T-cell (primary cell): ENCODE data around the gene LTB4R. TPM values are rescaled to one million over a fixed set of nuclear protein-coding genes. Genes with fewer than 3 reads are reported as not detected.

Experiments used
- ATAC-seq, 4 experiments: fragments of 200-7000 bp in 3 of 4; fragments of 150-1000 bp in 1 of 4; cut with Tn5 transposase; replicated peaks in 1 of 4; 1 replicate in 3 of 4; 2 replicates in 1 of 4; pipeline ENCODE4 v1.10.0; 2021; ENCODE audit warnings: moderate library complexity in 3 of 4, mild to moderate bottlenecking in 2 of 4, moderate number of reproducible peaks in 1 of 4
- CTCF ChIA-PET, 2 donors: fragments of 300-600 bp; sonication (Branson Sonifier 250); formaldehyde crosslinking; loops; one replicate each; lab custom pipeline; 2022; ENCODE audit warnings: antibody characterized with exemption in 2 of 2; lab: Charles Lee
- POLR2A ChIA-PET, 2 donors: fragments of 300-600 bp; sonication (Branson Sonifier 250); formaldehyde crosslinking; loops; one replicate each; lab custom pipeline; 2022; ENCODE audit warnings: antibody characterized with exemption in 2 of 2; lab: Charles Lee
- DNase-seq, 35 experiments: peaks; one replicate each; pipeline versions ENCODE4 v3.0.0 to v3.0.0-alpha.2; 2013 to 2023
- H3K27ac ChIP-seq: one replicate; pipeline ENCODE4 v1.5.1; 2013; ENCODE audit warnings: low read length
- H3K27me3 ChIP-seq, 2 experiments: replicated peaks in 1 of 2; 1 replicate in 1 of 2; 2 replicates in 1 of 2; pipeline versions ENCODE4 v1.6.1 to v1.7.0; 2013; ENCODE audit warnings: low read length in 1 of 2, mixed read lengths in 1 of 2; ENCODE audit not compliant: control insufficient read depth in 2 of 2, insufficient read depth in 2 of 2; ENCODE audit errors: extremely low read depth in 1 of 2
- H3K36me3 ChIP-seq, 2 donors: 1 replicate in 1 of 2; 2 replicates in 1 of 2; pipeline versions ENCODE4 v1.6.1 to v1.7.0; 2013; ENCODE audit warnings: low read length in 1 of 2; ENCODE audit not compliant: control insufficient read depth in 2 of 2, insufficient read depth in 1 of 2; ENCODE audit errors: extremely low read depth in 1 of 2
- H3K4me1 ChIP-seq, 2 experiments: 1 replicate in 1 of 2; 2 replicates in 1 of 2; pipeline versions ENCODE4 v1.6.1 to v1.7.0; 2013; ENCODE audit warnings: low read length in 2 of 2, mixed read lengths in 1 of 2; ENCODE audit not compliant: insufficient read depth in 2 of 2, control insufficient read depth in 1 of 2; ENCODE audit errors: extremely low read depth in 1 of 2
- H3K4me3 ChIP-seq, 2 donors: 1 replicate in 1 of 2; 2 replicates in 1 of 2; pipeline versions ENCODE4 v1.5.1 to v1.7.0; 2013; ENCODE audit warnings: mild to moderate bottlenecking in 2 of 2, low read length in 1 of 2, moderate library complexity in 1 of 2; ENCODE audit not compliant: control insufficient read depth in 1 of 2; ENCODE audit errors: extremely low read depth in 1 of 2
- H3K9me3 ChIP-seq: 2 replicates; pipeline ENCODE4 v1.7.0; 2013
- H3K27ac Mint-ChIP-seq, 2 donors: one replicate each; pipeline ENCODE4 v1.8.0; 2020 to 2021; ENCODE audit warnings: mild to moderate bottlenecking in 2 of 2, mixed read lengths in 2 of 2
- H3K27me3 Mint-ChIP-seq, 2 donors: one replicate each; pipeline ENCODE4 v1.8.0; 2021 to 2022; ENCODE audit warnings: mixed read lengths in 2 of 2
- H3K36me3 Mint-ChIP-seq: one replicate; pipeline ENCODE4 v1.8.0; 2021; ENCODE audit warnings: mixed read lengths
- H3K4me1 Mint-ChIP-seq, 3 donors: one replicate each; pipeline ENCODE4 v1.8.0; 2020 to 2022; ENCODE audit warnings: mixed read lengths in 3 of 3, mild to moderate bottlenecking in 1 of 3
- H3K4me3 Mint-ChIP-seq, 3 donors: one replicate each; pipeline ENCODE4 v1.8.0; 2020 to 2022; ENCODE audit warnings: mild to moderate bottlenecking in 3 of 3, mixed read lengths in 3 of 3, moderate library complexity in 3 of 3
- H3K9me3 Mint-ChIP-seq, 3 donors: one replicate each; pipeline ENCODE4 v1.8.0; 2020 to 2022; ENCODE audit warnings: mixed read lengths in 3 of 3
- WGBS: methylation state at CpG from one replicate; pipeline ENCODE4 v1.1.5; 2013; ENCODE audit warnings: missing lambda C conversion rate; ENCODE audit not compliant: insufficient coverage; 5-methylcytosine and 5-hydroxymethylcytosine counted together
- total RNA-seq, 35 experiments: library from RNA in 6 of 35; stranded (reverse) in 6 of 35; fragments of 120-200 nt in 1 of 35; gene quantifications; one replicate each; pipeline versions ENCODE4 v1.2.1 to v1.2.4 and lab custom pipeline; 2013 to 2026

The LTB4R gene
- total RNA-seq, 5 donors from 2014 or later (not counting 1 experiment from before 2014, with no cell fraction given) = 17.0 to 29.0 (median 18.0) TPM

DNA sequence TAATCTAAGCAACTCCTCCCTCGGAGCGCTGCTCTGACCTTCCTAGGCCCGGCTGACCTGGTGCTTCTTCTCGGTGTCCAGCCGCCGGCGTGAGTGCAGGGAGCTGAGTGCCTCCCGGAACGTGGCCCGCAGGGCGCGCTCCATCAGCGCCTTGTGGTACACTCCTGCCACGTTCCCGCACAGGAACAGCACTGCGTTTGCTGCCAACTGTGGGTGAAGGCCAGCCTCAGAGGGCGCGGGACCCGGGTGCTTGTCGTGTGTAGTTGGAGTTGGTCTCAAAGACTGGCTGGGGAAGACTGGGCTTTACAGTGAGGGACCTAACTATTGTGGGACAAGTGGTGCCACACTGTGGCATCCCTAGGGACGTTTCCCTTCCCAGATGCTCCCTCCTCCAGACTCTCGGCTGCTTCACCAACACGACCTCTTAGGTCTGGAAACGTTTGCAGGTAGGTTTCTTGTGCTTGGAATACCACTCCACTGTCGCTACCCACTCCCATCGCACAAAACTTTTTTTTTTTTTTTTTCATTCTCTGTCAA, 20.5 kb downstream of the LTB4R start:
- peaks cover 22 to 85% of the 10 kb centered on the region in 2 experiments for H3K4me1 ChIP-seq

DNA sequence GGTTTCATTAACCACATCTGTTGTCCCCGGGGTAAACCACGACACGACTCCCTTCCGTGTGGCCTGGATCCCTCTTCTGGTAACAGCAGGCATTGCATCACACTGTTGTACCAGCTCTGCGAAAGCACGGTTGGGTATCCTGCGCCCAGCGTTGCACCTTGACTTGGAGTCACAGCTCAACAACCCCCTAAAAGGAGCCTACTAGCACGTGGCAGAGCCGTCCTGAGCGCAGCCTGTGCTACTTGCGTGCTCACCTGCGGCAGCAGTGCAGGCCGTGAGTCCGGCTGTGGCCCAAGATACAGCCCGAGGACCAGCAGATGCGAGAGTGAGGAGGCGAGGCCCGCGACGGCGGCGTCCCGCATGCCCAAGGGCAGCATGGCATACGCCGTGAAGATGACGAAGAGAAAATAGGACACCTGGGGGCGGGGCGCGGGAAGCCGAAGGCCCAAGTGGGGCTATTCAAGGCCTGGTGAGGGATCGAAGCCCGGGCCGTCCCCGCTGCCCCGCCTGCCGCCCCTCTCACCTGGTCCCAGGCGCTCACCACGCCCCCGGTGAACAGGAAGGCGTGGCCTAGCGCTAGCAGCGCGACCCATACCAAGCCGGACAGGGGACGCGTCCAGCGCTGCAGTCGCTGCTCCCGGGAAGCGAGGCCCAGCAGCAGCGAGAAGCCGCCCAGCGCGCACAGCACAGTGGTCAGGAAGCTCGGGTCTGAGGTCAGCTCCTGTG, 21.1 kb downstream of the LTB4R start:
- 20% methylated on average over 56 of the region's 56 CpGs for WGBS
- peak overlapping the region; percentile 54 to 75 for H3K27ac Mint-ChIP-seq
- ATAC-seq = peak; percentile 81 to 88 (median 87)
- no peaks in the 10 kb centered on the region for H3K9me3 Mint-ChIP-seq
- peak overlapping the region; percentile 77 to 84 (median 78) for H3K4me3 Mint-ChIP-seq
- peaks cover 53 to 81% (median 56%) of the 10 kb centered on the region in 3 donors for H3K4me1 Mint-ChIP-seq
- ChIA-PET CTCF (interaction anchor here (0.6 to 4.3 kb wide), 24 partner anchors 12 to 360 kb away, joined by 3 to 66 read pairs (median 5); partner anchors contain the start of genes DHRS1 (in 1 of the 2), KHNYN (in 1 of the 2), NOP9 (in 1 of the 2) and TINF2 (in 1 of the 2)), POLR2A (interaction anchor here (0.5 to 0.6 kb wide), 2 partner anchors 24 to 99 kb away, joined by 3 read pairs; no protein-coding TSS in a partner anchor)
- H3K4me3 ChIP-seq = peak overlapping the region; percentile 35 to 38
- peaks cover 15% of the 10 kb centered on the region in 2 donors for H3K36me3 ChIP-seq
- H3K27me3 ChIP-seq = peaks cover 8 to 46% of the 10 kb centered on the region in 2 experiments
- peaks cover 20% of the 10 kb centered on the region for H3K36me3 Mint-ChIP-seq
- H3K27me3 Mint-ChIP-seq = peaks cover 18 to 29% of the 10 kb centered on the region in 2 donors
- DNase-seq = peak; percentile 69 to 95 (median 86)
- no peaks in the 10 kb centered on the region for H3K9me3 ChIP-seq
- peaks cover 17 to 79% of the 10 kb centered on the region in 2 experiments for H3K4me1 ChIP-seq
- H3K27ac ChIP-seq = no peak overlapping the region

More for the DNA sequence above, 20.5 kb downstream of the LTB4R start:
- peaks cover 14% of the 10 kb centered on the region for H3K36me3 Mint-ChIP-seq
- 45% methylated on average over 24 of the region's 26 CpGs for WGBS
- H3K9me3 Mint-ChIP-seq = no peaks in the 10 kb centered on the region
- POLR2A ChIA-PET = no interaction called here
- Histone ChIP-seq H3K4me3 (peak overlapping the region in 1 of 2 donors; percentile 6), H3K9me3 (no peaks in the 10 kb centered on the region), H3K36me3 (peaks cover 8 to 9% of the 10 kb centered on the region in 2 donors), H3K27ac (no peak overlapping the region), H3K27me3 (peaks cover 8 to 46% of the 10 kb centered on the region in 2 experiments)
- peaks cover 18 to 29% of the 10 kb centered on the region in 2 donors for H3K27me3 Mint-ChIP-seq
- DNase-seq (peak in 1 of 35 experiments; percentile 7), ATAC-seq (no peak)
- H3K27ac Mint-ChIP-seq = peak overlapping the region; percentile 54 to 75
- CTCF ChIA-PET = interaction anchor here (0.6 to 4.3 kb wide), 15 partner anchors 20 to 360 kb away, joined by 3 to 66 read pairs (median 6); partner anchors contain the start of genes KHNYN (in 1 of the 2), LTB4R2 (in 1 of the 2) and TINF2 (in 1 of the 2)
- H3K4me1 Mint-ChIP-seq = peaks cover 59 to 86% (median 60%) of the 10 kb centered on the region in 3 donors
- H3K4me3 Mint-ChIP-seq = peak overlapping the region; percentile 77 to 84 (median 78)

DNA sequence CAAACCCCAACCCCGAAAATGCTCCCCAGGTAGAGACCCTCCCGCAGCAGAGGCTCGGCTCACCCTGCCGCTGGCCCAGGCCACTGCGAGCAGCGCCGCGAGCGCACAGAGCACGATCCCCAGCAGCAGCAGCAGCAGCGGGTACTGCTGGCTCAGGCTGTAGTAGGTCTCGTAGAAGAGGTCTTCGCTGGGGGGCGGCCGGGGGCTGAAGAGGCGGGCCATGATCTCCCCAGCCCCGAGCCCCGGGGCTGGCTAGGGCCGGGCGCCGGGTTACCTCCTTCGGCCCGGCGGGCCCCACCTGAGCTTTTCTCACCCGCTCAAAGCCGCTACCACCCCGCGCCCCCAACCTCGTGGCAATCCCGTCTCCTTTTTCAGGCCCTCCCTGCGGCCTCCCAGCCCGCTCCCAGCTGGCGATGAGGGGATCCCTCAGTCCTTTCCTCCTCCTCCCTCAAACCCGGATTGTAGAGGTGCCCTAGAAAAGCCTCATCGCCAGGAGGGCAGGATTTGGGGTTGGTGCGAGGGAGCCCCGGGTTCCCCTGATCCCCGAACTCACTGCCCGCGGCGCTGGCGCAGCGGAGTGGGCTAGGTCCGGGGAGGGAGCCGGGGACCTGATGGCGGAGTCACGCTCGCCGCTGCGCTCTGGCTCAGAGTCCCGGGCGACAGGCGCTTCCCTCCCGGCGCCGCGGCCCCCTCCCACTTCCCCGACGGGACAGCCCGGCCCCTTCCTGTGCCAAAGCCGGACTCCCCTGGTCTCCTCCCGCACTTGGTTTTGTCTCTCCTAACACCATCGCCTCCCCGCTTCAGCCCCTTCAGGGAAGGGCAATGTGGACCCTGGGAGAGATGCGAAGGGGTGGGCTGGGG, 23.4 kb downstream of the LTB4R start, which contains the start of gene ADCY4:
ADCY4 (minus strand) TSS at position 641 of the 861 bp plus-strand sequence; CDS start at position 222, 419 bp downstream.
- Histone ChIP-seq H3K36me3 (peaks cover 16 to 26% of the 10 kb centered on the region in 2 donors), H3K9me3 (no peaks in the 10 kb centered on the region), H3K27me3 (peaks cover 8 to 48% of the 10 kb centered on the region in 2 experiments), H3K27ac (no peak within 1 kb of the TSS), H3K4me3 (peak within 1 kb of the TSS; percentile 7 to 64), H3K4me1 (peaks cover 20 to 72% of the 10 kb centered on the region in 2 experiments)
- peaks cover 49 to 80% (median 58%) of the 10 kb centered on the region in 3 donors for H3K4me1 Mint-ChIP-seq
- peaks cover 18 to 29% of the 10 kb centered on the region in 2 donors for H3K27me3 Mint-ChIP-seq
- ChIA-PET CTCF (interaction anchor here in 1 of 2 donors (0.6 to 4.3 kb wide), 4 partner anchors 10 to 102 kb away, joined by 3 to 66 read pairs (median 24); partner anchors contain the start of gene KHNYN), POLR2A (no interaction called here)
- H3K4me3 Mint-ChIP-seq = peak within 1 kb of the TSS; percentile 50 to 84 (median 54)
- H3K9me3 Mint-ChIP-seq = no peaks in the 10 kb centered on the region
- peak in 6 of 35 experiments; percentile 31 to 53 (median 36) for DNase-seq
- WGBS = 9% methylated on average over 43 of the region's 65 CpGs
- peak; percentile 10 to 25 (median 22) for ATAC-seq
- peak within 1 kb of the TSS in 1 of 2 donors; percentile 32 for H3K27ac Mint-ChIP-seq
- H3K36me3 Mint-ChIP-seq = peaks cover 31% of the 10 kb centered on the region

DNA sequence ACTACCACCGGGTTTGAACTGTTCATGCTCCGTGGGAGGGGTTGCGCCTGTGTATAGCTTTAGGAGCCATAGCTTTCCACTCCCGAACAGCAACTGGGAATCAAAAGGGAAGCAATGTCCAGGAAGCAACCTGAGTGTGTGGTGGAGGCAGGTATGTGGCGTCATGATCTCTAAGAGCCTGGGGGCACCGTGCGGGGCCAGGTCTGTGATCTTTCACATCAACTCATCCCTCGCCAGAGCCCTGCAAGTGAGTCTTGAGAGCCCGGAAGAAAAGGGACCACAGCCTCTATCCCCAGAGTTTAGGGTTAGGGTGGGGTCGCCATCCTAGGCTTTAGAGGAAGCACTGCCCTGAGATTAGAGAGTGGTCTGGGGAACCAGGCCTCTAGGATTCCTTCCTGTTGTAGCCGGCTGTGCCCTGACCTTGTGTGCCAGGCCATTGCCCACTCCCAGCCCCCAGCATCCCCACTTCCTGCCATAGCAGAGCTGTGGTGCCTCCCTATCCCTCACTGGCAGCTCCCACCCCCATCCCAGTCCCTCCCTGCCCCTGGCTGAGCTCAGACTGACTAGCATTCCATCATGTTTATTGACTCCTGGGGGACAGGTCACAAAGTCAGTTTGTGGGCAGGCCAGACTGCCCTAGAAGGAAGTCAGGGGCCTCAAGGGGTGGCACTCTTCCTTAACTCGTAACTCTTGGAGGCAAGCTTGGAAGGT, 24.3 kb downstream of the LTB4R start:
- no peaks in the 10 kb centered on the region for H3K9me3 ChIP-seq
- peaks cover 8 to 45% of the 10 kb centered on the region in 2 experiments for H3K27me3 ChIP-seq
- Mint-ChIP-seq H3K9me3 (no peaks in the 10 kb centered on the region), H3K27me3 (peaks cover 13 to 26% of the 10 kb centered on the region in 2 donors), H3K36me3 (peaks cover 31% of the 10 kb centered on the region), H3K4me3 (peak overlapping the region in 2 of 3 donors; percentile 41 to 84), H3K4me1 (peaks cover 55 to 78% (median 55%) of the 10 kb centered on the region in 3 donors), H3K27ac (no peak overlapping the region)
- H3K27ac ChIP-seq = no peak overlapping the region
- H3K4me1 ChIP-seq = peaks cover 23 to 66% of the 10 kb centered on the region in 2 experiments
- H3K36me3 ChIP-seq = peaks cover 16 to 26% of the 10 kb centered on the region in 2 donors
- ChIA-PET POLR2A (no interaction called here), CTCF (interaction anchor here (0.6 to 1.2 kb wide), 3 partner anchors 83 to 97 kb away, joined by 5 to 7 read pairs (median 7); no protein-coding TSS in a partner anchor)
- DNase-seq = no peak
- no peak for ATAC-seq
- WGBS = 89% methylated on average over 6 of the region's 12 CpGs
- H3K4me3 ChIP-seq = no peak overlapping the region

DNA sequence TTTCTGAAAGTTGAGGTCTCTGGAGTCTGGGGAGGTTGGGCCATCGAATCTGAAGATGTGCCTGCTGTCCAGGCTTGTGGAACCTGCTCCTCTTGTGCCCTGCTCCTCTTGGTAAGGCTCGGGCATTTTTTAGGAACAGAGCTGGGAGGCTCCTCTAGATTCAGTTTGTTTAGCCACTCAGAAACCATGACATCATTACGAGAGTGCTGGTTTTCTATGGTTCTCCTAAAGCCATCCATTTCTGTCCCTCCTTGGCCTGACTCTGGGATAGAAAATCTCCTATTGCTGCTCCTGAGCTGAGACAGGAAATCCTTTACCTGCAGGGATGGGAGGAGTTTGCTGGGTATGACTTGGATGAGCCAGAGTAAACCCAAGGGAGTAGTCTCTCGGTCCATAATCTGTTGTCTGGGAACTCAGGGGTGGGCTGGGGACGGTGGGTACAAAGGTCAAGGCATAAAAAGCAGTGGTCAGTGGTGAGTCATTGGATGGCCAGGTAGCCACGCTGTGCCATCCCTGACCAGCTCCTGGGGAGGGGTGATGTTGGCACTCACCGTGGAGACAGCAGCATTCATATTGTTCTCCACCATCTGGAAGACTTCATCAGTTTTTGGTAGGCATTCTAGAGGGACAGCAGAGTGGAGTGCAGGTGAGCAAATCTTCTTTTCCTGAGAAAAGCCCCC, 26.0 kb downstream of the LTB4R start:
- Mint-ChIP-seq H3K36me3 (peaks cover 31% of the 10 kb centered on the region), H3K4me3 (peak overlapping the region; percentile 67 to 96 (median 84)), H3K4me1 (peaks cover 42 to 63% (median 47%) of the 10 kb centered on the region in 3 donors), H3K9me3 (no peaks in the 10 kb centered on the region), H3K27me3 (peaks cover 9 to 25% of the 10 kb centered on the region in 2 donors), H3K27ac (no peak overlapping the region)
- Histone ChIP-seq H3K27me3 (peaks cover 8 to 38% of the 10 kb centered on the region in 2 experiments), H3K27ac (no peak overlapping the region), H3K9me3 (no peaks in the 10 kb centered on the region), H3K36me3 (peaks cover 16 to 26% of the 10 kb centered on the region in 2 donors), H3K4me3 (no peak overlapping the region), H3K4me1 (peaks cover 19 to 50% of the 10 kb centered on the region in 2 experiments)
- ChIA-PET CTCF (interaction anchor here (0.6 kb wide), 3 partner anchors 10 to 87 kb away, joined by 3 to 4 read pairs (median 3); no protein-coding TSS in a partner anchor), POLR2A (interaction anchor here in 1 of 2 donors (0.6 kb wide), 1 partner anchor 11 kb away, joined by 3 read pairs; no protein-coding TSS in a partner anchor)
- DNase-seq = no peak
- WGBS = 100% methylated on average over 4 of the region's 7 CpGs
- ATAC-seq = no peak
